CD4-positive, alpha-beta T cell (primary cell): ENCODE measurements around the gene NPC1. TPM values are rescaled to one million over a fixed set of nuclear protein-coding genes. Genes with fewer than 3 reads are reported as not detected.

Source experiments
- ATAC-seq: fragments of 200-7000 bp; cut with Tn5 transposase; one replicate; pipeline ENCODE4 v1.10.0; 2022; ENCODE audit warnings: mild to moderate bottlenecking; ENCODE audit not compliant: poor library complexity
- CTCF ChIA-PET: fragments of 350-600 bp; sonication (Branson Sonifier 250); formaldehyde crosslinking; loops from one replicate; lab custom pipeline; 2021; ENCODE audit warnings: antibody characterized with exemption, inconsistent platforms; lab: Charles Lee
- POLR2A ChIA-PET: fragments of 350-600 bp; sonication (Branson Sonifier 250); formaldehyde crosslinking; loops from one replicate; lab custom pipeline; 2021; ENCODE audit warnings: antibody characterized with exemption, inconsistent platforms; lab: Charles Lee
- DNase-seq, 14 experiments: peaks; one replicate each; pipeline ENCODE4 v3.0.0-alpha.2; 2013 to 2020; ENCODE audit warnings: mixed read lengths in 2 of 14
- H3K27ac ChIP-seq, 2 donors: one replicate each; pipeline versions ENCODE4 v1.5.1 to v1.7.0; 2013; ENCODE audit warnings: low read length in 2 of 2, low read depth in 1 of 2, mild to moderate bottlenecking in 1 of 2
- H3K27me3 ChIP-seq, 2 experiments: 1 replicate in 1 of 2; 2 replicates in 1 of 2; pipeline versions ENCODE4 v1.6.1 to v1.7.0; 2013; ENCODE audit warnings: low read length in 2 of 2, control low read depth in 1 of 2, mild to moderate bottlenecking in 1 of 2, moderate library complexity in 1 of 2; ENCODE audit not compliant: insufficient read depth in 2 of 2, control insufficient read depth in 1 of 2
- H3K36me3 ChIP-seq: one replicate; pipeline ENCODE4 v1.6.1; 2013; ENCODE audit warnings: low read length, control low read depth; ENCODE audit not compliant: insufficient read depth
- H3K4me1 ChIP-seq: one replicate; pipeline ENCODE4 v1.6.1; 2013; ENCODE audit warnings: low read length, control low read depth; ENCODE audit not compliant: insufficient read depth
- H3K4me3 ChIP-seq: one replicate; pipeline ENCODE4 v1.5.1; 2013; ENCODE audit warnings: mild to moderate bottlenecking, low read length, moderate library complexity
- H3K9me3 ChIP-seq, 2 experiments: 1 replicate in 1 of 2; 2 replicates in 1 of 2; pipeline versions ENCODE4 v1.6.1 to v1.7.0; 2013; ENCODE audit warnings: low read length in 2 of 2, mild to moderate bottlenecking in 2 of 2, control low read depth in 1 of 2, moderate library complexity in 1 of 2; ENCODE audit not compliant: control insufficient read depth in 1 of 2, insufficient read depth in 1 of 2
- H3K27ac Mint-ChIP-seq: one replicate; pipeline ENCODE4 v1.8.0; 2020; ENCODE audit warnings: mixed read lengths
- H3K27me3 Mint-ChIP-seq: one replicate; pipeline ENCODE4 v1.8.0; 2021; ENCODE audit warnings: mixed read lengths
- H3K36me3 Mint-ChIP-seq: one replicate; pipeline ENCODE4 v1.8.0; 2021; ENCODE audit warnings: low read depth, mixed read lengths
- H3K4me1 Mint-ChIP-seq: one replicate; pipeline ENCODE4 v1.8.0; 2021; ENCODE audit warnings: low read depth, mixed read lengths
- H3K4me3 Mint-ChIP-seq: one replicate; pipeline ENCODE4 v1.8.0; 2020; ENCODE audit warnings: mild to moderate bottlenecking, mixed read lengths
- H3K9me3 Mint-ChIP-seq: one replicate; pipeline ENCODE4 v1.8.0; 2020; ENCODE audit warnings: mixed read lengths
- CTCF ChIP-seq: fragments of 200-600 bp; IDR thresholded peaks from one replicate; pipeline ENCODE4 v1.8.0; 2022; ENCODE audit warnings: antibody characterized with exemption, mild to moderate bottlenecking
- intact Hi-C, 2 experiments: fragments of 100-400 bp; cut with DNase I in 1 of 2; cut with micrococcal nuclease in 1 of 2; formaldehyde crosslinking; loops; one replicate each; pipeline versions ENCODE4 v1.15.1 to v1.9.0; 2023 to 2025; cut with DNase I, micrococcal nuclease
- total RNA-seq, 174 experiments: library from RNA in 2 of 174; stranded (reverse) in 2 of 174; gene quantifications; one replicate each; pipeline ENCODE4 v1.2.3 and lab custom pipeline; 2021 to 2026

Gene NPC1
- total RNA-seq, 2 experiments from 2014 or later, result 17.2 to 17.6 TPM

GRCh38 chr18:23567671-23568070 is 18.6 kb downstream of the NPC1 start:
- Mint-ChIP-seq H3K4me3 (no peak overlapping the region), H3K27me3 (no peaks in the 10 kb centered on the region), H3K27ac (no peak overlapping the region), H3K36me3 (peaks cover 82% of the 10 kb centered on the region), H3K4me1 (peaks cover 12% of the 10 kb centered on the region), H3K9me3 (no peaks in the 10 kb centered on the region)
- Histone ChIP-seq H3K36me3 (peaks cover 55% of the 10 kb centered on the region), H3K9me3 (no peaks in the 10 kb centered on the region), H3K27me3 (no peaks in the 10 kb centered on the region), H3K27ac (no peak overlapping the region), H3K4me1 (peaks cover 28% of the 10 kb centered on the region), H3K4me3 (no peak overlapping the region)
- CTCF ChIA-PET, result no interaction called here
- no peak for ATAC-seq
- POLR2A ChIA-PET, result no interaction called here
- TF ChIP-seq CTCF, result no peak
- intact Hi-C loops, result no loop called here
- no peak for DNase-seq

- Histone ChIP-seq H3K4me3 (no peak overlapping the region), H3K27ac (no peak overlapping the region), H3K9me3 (no peaks in the 10 kb centered on the region), H3K4me1 (peaks cover 13% of the 10 kb centered on the region), H3K36me3 (peaks cover 58% of the 10 kb centered on the region), H3K27me3 (no peaks in the 10 kb centered on the region)
- peaks cover 90% of the 10 kb centered on the region for H3K36me3 Mint-ChIP-seq
- peaks cover 5% of the 10 kb centered on the region for H3K4me1 Mint-ChIP-seq
- H3K4me3 Mint-ChIP-seq, result no peak overlapping the region
- no peak overlapping the region for H3K27ac Mint-ChIP-seq
- TF ChIP-seq CTCF, result no peak
- ChIA-PET CTCF (no interaction called here), POLR2A (no interaction called here)
- no peaks in the 10 kb centered on the region for H3K9me3 Mint-ChIP-seq
- ATAC-seq, result no peak
- intact Hi-C loops, result no loop called here
- H3K27me3 Mint-ChIP-seq, result no peaks in the 10 kb centered on the region
- DNase-seq, result no peak
Observed at GRCh38 chr18:23565916-23566547, 20.3 kb downstream of the NPC1 start.

GRCh38 chr18:23563377-23564043 is 22.8 kb downstream of the NPC1 start:
- Mint-ChIP-seq H3K4me3 (no peak overlapping the region), H3K9me3 (no peaks in the 10 kb centered on the region)

More at GRCh38 chr18:23563377-23564043, 22.8 kb downstream of the NPC1 start:
- peaks cover 87% of the 10 kb centered on the region for H3K36me3 Mint-ChIP-seq
- TF ChIP-seq CTCF, result no peak
- DNase-seq (peak in 3 of 14 experiments; percentile 32 to 64 (median 51)), ATAC-seq (no peak)
- Histone ChIP-seq H3K4me1 (peaks cover 9% of the 10 kb centered on the region), H3K27me3 (no peaks in the 10 kb centered on the region), H3K36me3 (peaks cover 65% of the 10 kb centered on the region), H3K27ac (no peak overlapping the region), H3K4me3 (no peak overlapping the region), H3K9me3 (no peaks in the 10 kb centered on the region)
- no peaks in the 10 kb centered on the region for H3K27me3 Mint-ChIP-seq
- ChIA-PET CTCF (no interaction called here), POLR2A (no interaction called here)
- intact Hi-C loops, result no loop called here
- peak overlapping the region; percentile 44 for H3K27ac Mint-ChIP-seq
- H3K4me1 Mint-ChIP-seq, result peaks cover 5% of the 10 kb centered on the region
